OCI-LY3 (cell line): ENCODE data around the gene FAM114A2.

Source experiments
- EZH2phosphoT487 ChIP-seq: fragments of 200-600 bp; shearing (Covaris generic); IDR thresholded peaks from 2 replicates; pipeline ENCODE4 v1.6.1; 2018; ENCODE audit warnings: antibody characterized with exemption, mixed run types, low read depth
- TF ChIP-seq, protein P1 (sequence below): fragments of 200-600, 300-600 bp; sonication (generic); IDR thresholded peaks from 2 replicates; pipeline ENCODE4 v1.5.1; 2014; ENCODE audit warnings: antibody characterized with exemption, low read length, low read depth

DNA sequence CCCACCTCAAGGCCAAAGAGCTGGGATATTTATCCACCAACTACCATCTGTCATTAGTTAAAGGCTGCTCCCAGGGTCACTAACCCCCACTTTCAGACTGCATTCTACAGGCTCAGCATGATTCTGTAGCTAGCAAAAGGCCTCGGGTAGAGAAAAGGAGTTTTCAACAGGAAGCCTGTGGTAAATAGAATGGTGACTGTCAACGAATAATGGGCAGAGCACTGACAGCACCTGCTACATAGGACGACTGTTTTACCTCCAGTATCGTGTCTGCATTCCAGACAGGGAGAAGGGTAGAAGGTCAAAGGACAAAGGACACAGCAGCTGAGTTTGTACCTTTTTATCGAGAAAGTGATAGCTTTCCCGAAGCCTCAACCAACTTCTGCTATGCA lies 20.3 kb upstream of the FAM114A2 start:
- TF ChIP-seq, protein P1, sequence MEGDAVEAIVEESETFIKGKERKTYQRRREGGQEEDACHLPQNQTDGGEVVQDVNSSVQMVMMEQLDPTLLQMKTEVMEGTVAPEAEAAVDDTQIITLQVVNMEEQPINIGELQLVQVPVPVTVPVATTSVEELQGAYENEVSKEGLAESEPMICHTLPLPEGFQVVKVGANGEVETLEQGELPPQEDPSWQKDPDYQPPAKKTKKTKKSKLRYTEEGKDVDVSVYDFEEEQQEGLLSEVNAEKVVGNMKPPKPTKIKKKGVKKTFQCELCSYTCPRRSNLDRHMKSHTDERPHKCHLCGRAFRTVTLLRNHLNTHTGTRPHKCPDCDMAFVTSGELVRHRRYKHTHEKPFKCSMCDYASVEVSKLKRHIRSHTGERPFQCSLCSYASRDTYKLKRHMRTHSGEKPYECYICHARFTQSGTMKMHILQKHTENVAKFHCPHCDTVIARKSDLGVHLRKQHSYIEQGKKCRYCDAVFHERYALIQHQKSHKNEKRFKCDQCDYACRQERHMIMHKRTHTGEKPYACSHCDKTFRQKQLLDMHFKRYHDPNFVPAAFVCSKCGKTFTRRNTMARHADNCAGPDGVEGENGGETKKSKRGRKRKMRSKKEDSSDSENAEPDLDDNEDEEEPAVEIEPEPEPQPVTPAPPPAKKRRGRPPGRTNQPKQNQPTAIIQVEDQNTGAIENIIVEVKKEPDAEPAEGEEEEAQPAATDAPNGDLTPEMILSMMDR: no peak
- no peak for TF ChIP-seq EZH2phosphoT487
